BLaER1 treated with 17β-estradiol and CSF1 and Interleukin-3, amounts not matched to agents 10 nM and 100 nM (cell line): Measurements from ENCODE around the gene EBP.
"Not testable (repeated sequence)": the region's sequence is repeated elsewhere in the genome, so short reads cannot be mapped to it uniquely, and the experiment has no call there.

Experiments
- H3K27ac ChIP-seq, 11 experiments: shearing (Covaris generic); formaldehyde crosslinking; 2 replicates each; pipeline ENCODE4 v1.8.1; 2022
- H3K27me3 ChIP-seq, 11 experiments: shearing (Covaris generic); formaldehyde crosslinking; 2 replicates each; pipeline ENCODE4 v1.8.1; 2022
- H3K36me3 ChIP-seq, 11 experiments: shearing (Covaris generic); formaldehyde crosslinking; 2 replicates each; pipeline ENCODE4 v1.8.1; 2022
- H3K4me1 ChIP-seq, 10 experiments: shearing (Covaris generic); formaldehyde crosslinking; 2 replicates each; pipeline ENCODE4 v1.8.1; 2022
- H3K4me2 ChIP-seq, 11 experiments: shearing (Covaris generic); formaldehyde crosslinking; 2 replicates each; pipeline ENCODE4 v1.8.1; 2022
- H3K4me3 ChIP-seq, 10 experiments: shearing (Covaris generic); formaldehyde crosslinking; 2 replicates each; pipeline ENCODE4 v1.8.1; 2022
- H3K9ac ChIP-seq, 11 experiments: shearing (Covaris generic); formaldehyde crosslinking; 2 replicates each; pipeline ENCODE4 v1.8.1; 2022
- H3K9me3 ChIP-seq, 11 experiments: shearing (Covaris generic); formaldehyde crosslinking; replicated peaks in 1 of 11; 2 replicates each; pipeline ENCODE4 v1.8.1; 2022
- H4K20me1 ChIP-seq, 11 experiments: shearing (Covaris generic); formaldehyde crosslinking; 2 replicates each; pipeline ENCODE4 v1.8.1; 2022
- Cebpa-rat ChIP-seq, 11 experiments: shearing (Covaris generic); IDR thresholded peaks; 2 replicates each; pipeline ENCODE4 v1.8.1; 2022

The EBP gene

DNA sequence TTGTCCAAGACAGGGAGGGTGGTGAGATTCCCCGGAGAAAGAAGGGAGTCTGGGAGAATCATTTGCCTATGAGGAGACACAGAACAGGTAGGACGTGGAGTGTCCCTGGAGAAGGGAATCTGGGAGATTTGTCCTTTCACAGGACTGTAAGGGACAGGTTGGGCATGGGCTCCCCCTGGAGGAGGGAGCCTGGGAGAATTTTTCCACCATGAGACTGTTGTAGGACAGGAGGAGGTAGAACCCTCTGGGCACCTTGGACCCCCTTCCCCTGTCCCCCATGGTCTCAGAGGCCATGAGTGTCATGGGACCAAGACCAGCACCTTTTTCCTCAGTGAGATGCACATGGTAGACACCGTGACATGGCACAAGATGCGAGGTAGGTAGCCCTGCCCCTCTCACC is 10.0 kb upstream of the EBP start:
- no peak overlapping the region for H3K9ac ChIP-seq
- no peak overlapping the region for H3K4me3 ChIP-seq
- H3K27ac ChIP-seq, result no peak overlapping the region
- H3K4me1 ChIP-seq, result peaks cover 0 to 13% (median 8%) of the 10 kb centered on the region in 10 experiments; a peak in 10 of 20 replicates
- H3K27me3 ChIP-seq, result peaks cover 9 to 62% (median 41%) of the 10 kb centered on the region in 11 experiments; a peak in 18 of 22 replicates
- H3K4me2 ChIP-seq, result no peak overlapping the region
- peaks cover 0 to 8% (median 0%) of the 10 kb centered on the region in 11 experiments; a peak in 4 of 22 replicates for H4K20me1 ChIP-seq
- H3K36me3 ChIP-seq, result no peaks in the 10 kb centered on the region; a peak in 1 of 22 replicates
- no peak for TF ChIP-seq Cebpa-rat (IDR thresholded peaks at IDR 0.05)
- H3K9me3 ChIP-seq, result no peaks in the 10 kb centered on the region; a peak in 1 of 22 replicates

DNA sequence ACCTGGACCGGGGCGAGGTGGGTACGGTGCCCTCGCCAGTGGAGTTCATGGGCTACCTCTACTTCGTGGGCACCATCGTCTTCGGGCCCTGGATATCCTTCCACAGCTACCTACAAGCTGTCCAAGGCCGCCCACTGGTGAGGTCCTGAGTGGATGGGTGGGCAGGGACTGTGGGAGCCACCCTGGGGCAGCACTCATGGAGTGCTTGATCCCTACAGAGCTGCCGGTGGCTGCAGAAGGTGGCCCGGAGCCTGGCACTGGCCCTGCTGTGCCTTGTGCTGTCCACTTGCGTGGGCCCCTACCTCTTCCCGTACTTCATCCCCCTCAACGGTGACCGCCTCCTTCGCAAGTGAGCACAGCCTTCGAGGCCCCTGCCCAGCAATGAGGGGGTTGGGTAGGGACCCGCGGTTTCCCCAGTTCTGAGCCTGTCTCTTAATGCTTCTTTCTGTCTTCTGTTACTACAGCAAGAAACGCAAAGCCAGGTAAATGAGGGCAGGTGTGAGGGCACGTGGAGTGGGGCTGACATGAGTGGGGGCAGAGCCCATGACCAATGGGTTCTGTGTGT is 9.2 kb upstream of the EBP start:
- H3K27me3 ChIP-seq, result peaks cover 9 to 67% (median 46%) of the 10 kb centered on the region in 11 experiments; a peak in 18 of 22 replicates
- peaks cover 0 to 13% (median 8%) of the 10 kb centered on the region in 10 experiments; a peak in 10 of 20 replicates for H3K4me1 ChIP-seq
- no peaks in the 10 kb centered on the region; a peak in 1 of 22 replicates for H3K36me3 ChIP-seq
- no peak overlapping the region for H3K9ac ChIP-seq
- H3K4me3 ChIP-seq, result no peak overlapping the region
- peaks cover 0 to 8% (median 0%) of the 10 kb centered on the region in 11 experiments; a peak in 4 of 22 replicates for H4K20me1 ChIP-seq
- no peaks in the 10 kb centered on the region; a peak in 1 of 22 replicates for H3K9me3 ChIP-seq
- H3K27ac ChIP-seq, result no peak overlapping the region
- no peak for TF ChIP-seq Cebpa-rat (IDR thresholded peaks at IDR 0.05)
- no peak overlapping the region for H3K4me2 ChIP-seq

DNA sequence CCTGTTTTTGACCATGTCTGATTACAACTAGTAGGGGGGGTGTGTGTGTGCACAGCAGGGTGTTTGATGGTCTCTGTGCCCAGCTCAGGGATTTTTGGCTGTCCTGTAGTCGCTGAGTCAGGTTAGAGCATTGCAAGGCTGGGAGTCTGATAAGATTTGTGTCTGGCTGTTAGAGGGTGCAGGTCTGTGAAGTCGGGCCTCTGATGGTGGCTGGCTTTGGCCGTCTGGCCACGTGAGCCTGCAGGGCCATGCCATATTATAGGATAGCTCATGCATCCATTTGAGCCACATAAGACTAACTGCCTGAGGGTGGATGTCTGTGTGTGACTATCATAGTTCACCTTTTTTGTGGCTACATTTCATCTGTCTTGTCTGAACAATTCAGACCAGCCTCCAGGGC is 7.9 kb upstream of the EBP start:
- Histone ChIP-seq H4K20me1 (peaks cover 0 to 8% (median 0%) of the 10 kb centered on the region in 11 experiments; a peak in 4 of 22 replicates), H3K27ac (no peak overlapping the region), H3K9ac (no peak overlapping the region), H3K4me3 (no peak overlapping the region), H3K4me2 (no peak overlapping the region), H3K4me1 (peaks cover 0 to 9% (median 7%) of the 10 kb centered on the region in 10 experiments; a peak in 10 of 20 replicates), H3K36me3 (no peaks in the 10 kb centered on the region; a peak in 1 of 22 replicates), H3K27me3 (peaks cover 9 to 67% (median 43%) of the 10 kb centered on the region in 11 experiments; a peak in 18 of 22 replicates), H3K9me3 (no peaks in the 10 kb centered on the region; a peak in 1 of 22 replicates)
- TF ChIP-seq Cebpa-rat (IDR thresholded peaks at IDR 0.05), result no peak

DNA sequence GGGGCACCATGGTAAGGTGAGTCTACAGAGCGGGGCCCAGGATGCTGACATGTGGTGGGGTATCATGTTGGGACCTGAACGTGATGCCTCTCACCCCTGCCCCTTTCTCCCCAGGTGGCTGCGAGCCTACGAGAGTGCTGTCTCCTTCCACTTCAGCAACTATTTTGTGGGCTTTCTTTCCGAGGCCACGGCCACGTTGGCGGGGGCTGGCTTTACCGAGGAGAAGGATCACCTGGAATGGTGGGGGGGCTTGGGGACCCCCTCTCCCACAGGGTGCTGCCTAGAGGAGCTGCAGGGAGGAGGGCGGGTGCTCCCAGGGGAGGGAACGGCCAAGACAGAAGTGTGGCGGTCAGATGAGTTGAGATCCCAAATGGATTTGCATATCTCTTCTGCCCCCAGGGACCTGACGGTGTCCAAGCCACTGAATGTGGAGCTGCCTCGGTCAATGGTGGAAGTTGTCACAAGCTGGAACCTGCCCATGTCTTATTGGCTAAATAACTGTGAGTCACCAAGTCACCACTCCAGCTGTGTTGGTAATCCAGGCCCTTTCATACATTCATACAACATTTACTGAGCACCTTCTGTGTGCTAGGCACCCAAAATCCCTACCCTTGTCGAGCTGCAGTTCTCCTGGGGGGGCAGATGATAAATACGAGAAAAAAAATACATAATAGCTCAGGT is 7.3 kb upstream of the EBP start:
- H3K9me3 ChIP-seq, result no peaks in the 10 kb centered on the region
- H3K4me3 ChIP-seq, result no peak overlapping the region
- no peak overlapping the region for H3K9ac ChIP-seq
- peaks cover 0 to 8% (median 7%) of the 10 kb centered on the region in 10 experiments; a peak in 10 of 20 replicates for H3K4me1 ChIP-seq
- peaks cover 0 to 8% (median 0%) of the 10 kb centered on the region in 11 experiments; a peak in 4 of 22 replicates for H4K20me1 ChIP-seq
- no peaks in the 10 kb centered on the region; a peak in 1 of 22 replicates for H3K36me3 ChIP-seq
- TF ChIP-seq Cebpa-rat (IDR thresholded peaks at IDR 0.05), result no peak
- no peak overlapping the region for H3K27ac ChIP-seq
- peaks cover 11 to 68% (median 49%) of the 10 kb centered on the region in 11 experiments; a peak in 18 of 22 replicates for H3K27me3 ChIP-seq
- H3K4me2 ChIP-seq, result no peak overlapping the region

DNA sequence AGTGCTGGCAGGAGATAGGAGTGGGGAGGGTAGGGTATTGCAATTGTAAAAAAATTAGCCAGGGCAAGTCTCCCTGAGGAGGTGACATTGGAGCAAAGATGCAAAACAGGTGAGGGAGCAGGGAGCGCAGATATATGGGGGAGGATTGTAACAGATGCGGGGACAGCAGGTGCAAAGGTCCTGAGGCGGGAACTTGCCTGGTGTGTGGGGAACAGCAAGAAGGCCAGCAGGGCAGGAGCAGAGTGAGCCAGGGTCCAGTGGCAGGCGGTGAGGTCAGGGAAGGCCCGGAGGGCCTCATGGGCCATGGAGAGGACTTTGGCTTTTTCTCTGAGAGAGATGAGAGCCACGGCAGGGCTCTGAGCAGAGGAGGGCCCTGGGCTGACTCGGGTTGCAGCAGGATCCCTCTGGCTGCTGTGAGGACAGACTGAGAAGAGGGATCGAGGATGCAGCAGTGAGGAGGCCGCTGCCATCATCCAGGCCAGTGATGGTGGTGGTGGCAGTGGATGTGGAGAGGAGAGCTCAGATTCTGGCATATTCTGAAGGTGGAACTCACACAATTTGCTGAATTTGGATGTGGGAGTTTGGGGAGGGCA is 6.6 kb upstream of the EBP start:
- H3K36me3 ChIP-seq, result no peaks in the 10 kb centered on the region; a peak in 1 of 22 replicates

DNA sequence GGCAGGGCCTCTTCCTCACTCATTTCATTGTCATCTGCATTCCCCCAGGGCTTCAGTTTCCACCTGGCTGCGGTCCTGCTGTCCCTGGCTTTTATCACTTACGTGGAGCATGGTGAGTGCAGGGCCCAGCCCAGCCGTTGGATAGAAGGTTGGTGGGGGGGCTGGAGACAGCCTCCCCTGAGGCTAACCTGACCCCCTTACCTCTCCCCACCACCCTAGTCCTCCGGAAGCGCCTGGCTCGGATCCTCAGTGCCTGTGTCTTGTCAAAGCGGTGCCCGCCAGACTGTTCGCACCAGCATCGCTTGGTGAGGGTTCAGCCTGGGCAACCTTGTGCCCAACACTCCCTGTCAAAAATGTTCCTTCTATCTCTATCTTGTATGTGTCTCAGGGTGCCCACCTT is 5.8 kb upstream of the EBP start:
- Histone ChIP-seq H3K9ac (no peak overlapping the region), H3K27ac (no peak overlapping the region), H3K4me1 (peaks cover 0 to 15% (median 7%) of the 10 kb centered on the region in 10 experiments; a peak in 13 of 20 replicates), H3K4me2 (no peak overlapping the region), H3K9me3 (no peaks in the 10 kb centered on the region), H4K20me1 (peaks cover 0 to 8% (median 0%) of the 10 kb centered on the region in 11 experiments; a peak in 4 of 22 replicates), H3K36me3 (no peaks in the 10 kb centered on the region; a peak in 1 of 22 replicates), H3K4me3 (no peak overlapping the region), H3K27me3 (peaks cover 17 to 84% (median 55%) of the 10 kb centered on the region in 11 experiments; a peak in 21 of 22 replicates)
- no peak for TF ChIP-seq Cebpa-rat (IDR thresholded peaks at IDR 0.05)

More for the DNA sequence above, 6.6 kb upstream of the EBP start:
- H3K4me3 ChIP-seq, result no peak overlapping the region
- H4K20me1 ChIP-seq, result peaks cover 0 to 8% (median 0%) of the 10 kb centered on the region in 11 experiments; a peak in 4 of 22 replicates
- no peak overlapping the region for H3K4me2 ChIP-seq
- TF ChIP-seq Cebpa-rat (IDR thresholded peaks at IDR 0.05), result no peak
- H3K9me3 ChIP-seq, result no peaks in the 10 kb centered on the region
- peaks cover 17 to 75% (median 53%) of the 10 kb centered on the region in 11 experiments; a peak in 20 of 22 replicates for H3K27me3 ChIP-seq
- H3K27ac ChIP-seq, result no peak overlapping the region
- H3K9ac ChIP-seq, result no peak overlapping the region
- peaks cover 0 to 8% (median 2%) of the 10 kb centered on the region in 10 experiments; a peak in 7 of 20 replicates for H3K4me1 ChIP-seq

DNA sequence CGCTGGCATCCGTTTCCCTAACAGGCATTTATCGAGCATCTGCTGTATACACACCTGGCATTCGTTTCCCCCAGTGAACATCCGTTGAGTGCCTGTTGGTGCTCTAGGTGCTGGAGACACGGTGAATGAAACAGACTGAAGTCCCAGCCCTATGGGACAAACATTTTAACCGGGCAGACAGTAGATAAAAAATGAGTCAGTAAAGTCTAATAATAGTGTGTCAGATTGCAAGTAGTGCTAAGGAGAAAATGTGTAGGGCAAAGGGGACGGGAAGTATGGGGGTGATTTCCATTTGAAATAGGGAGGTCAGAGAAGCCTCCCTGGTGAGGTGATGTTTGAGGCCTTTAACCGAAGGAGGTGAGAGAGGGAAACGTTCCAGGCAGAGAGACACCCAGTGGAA is 5.3 kb upstream of the EBP start:
- no peak for TF ChIP-seq Cebpa-rat (IDR thresholded peaks at IDR 0.05)
- Histone ChIP-seq H3K27me3 (peaks cover 17 to 84% (median 58%) of the 10 kb centered on the region in 11 experiments; a peak in 21 of 22 replicates), H4K20me1 (peaks cover 0 to 8% (median 0%) of the 10 kb centered on the region in 11 experiments; a peak in 4 of 22 replicates), H3K9ac (no peak overlapping the region), H3K9me3 (no peaks in the 10 kb centered on the region), H3K36me3 (no peaks in the 10 kb centered on the region; a peak in 1 of 22 replicates), H3K27ac (no peak overlapping the region), H3K4me3 (no peak overlapping the region), H3K4me2 (no peak overlapping the region), H3K4me1 (peaks cover 0 to 19% (median 11%) of the 10 kb centered on the region in 10 experiments; a peak in 15 of 20 replicates)

DNA sequence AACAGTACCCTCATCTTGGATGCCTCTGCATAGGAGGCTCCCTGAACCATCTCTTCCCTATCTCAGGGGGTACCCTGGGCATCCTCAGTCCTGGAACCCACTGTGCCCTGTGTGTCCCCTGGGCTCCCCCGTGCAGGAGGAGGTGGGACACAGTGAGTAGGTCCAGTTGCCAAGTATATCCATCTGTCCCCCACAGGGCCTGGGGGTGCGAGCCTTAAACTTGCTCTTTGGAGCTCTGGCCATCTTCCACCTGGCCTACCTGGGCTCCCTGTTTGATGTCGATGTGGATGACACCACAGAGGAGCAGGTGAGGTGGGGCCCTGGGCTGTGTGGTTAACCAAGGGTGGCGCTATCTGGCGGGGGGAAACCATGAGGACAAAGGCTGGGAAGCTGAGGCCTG is 4.6 kb upstream of the EBP start:
- H3K9ac ChIP-seq, result no peak overlapping the region
- H3K27ac ChIP-seq, result no peak overlapping the region
- peaks cover 0 to 19% (median 11%) of the 10 kb centered on the region in 10 experiments; a peak in 15 of 20 replicates for H3K4me1 ChIP-seq
- no peaks in the 10 kb centered on the region; a peak in 1 of 22 replicates for H3K9me3 ChIP-seq
- H3K4me2 ChIP-seq, result no peak overlapping the region
- peaks cover 17 to 77% (median 56%) of the 10 kb centered on the region in 11 experiments; a peak in 21 of 22 replicates for H3K27me3 ChIP-seq
- H3K4me3 ChIP-seq, result no peak overlapping the region
- peaks cover 0 to 8% (median 0%) of the 10 kb centered on the region in 11 experiments; a peak in 4 of 22 replicates for H4K20me1 ChIP-seq
- H3K36me3 ChIP-seq, result no peaks in the 10 kb centered on the region; a peak in 1 of 22 replicates
- no peak for TF ChIP-seq Cebpa-rat (IDR thresholded peaks at IDR 0.05)

DNA sequence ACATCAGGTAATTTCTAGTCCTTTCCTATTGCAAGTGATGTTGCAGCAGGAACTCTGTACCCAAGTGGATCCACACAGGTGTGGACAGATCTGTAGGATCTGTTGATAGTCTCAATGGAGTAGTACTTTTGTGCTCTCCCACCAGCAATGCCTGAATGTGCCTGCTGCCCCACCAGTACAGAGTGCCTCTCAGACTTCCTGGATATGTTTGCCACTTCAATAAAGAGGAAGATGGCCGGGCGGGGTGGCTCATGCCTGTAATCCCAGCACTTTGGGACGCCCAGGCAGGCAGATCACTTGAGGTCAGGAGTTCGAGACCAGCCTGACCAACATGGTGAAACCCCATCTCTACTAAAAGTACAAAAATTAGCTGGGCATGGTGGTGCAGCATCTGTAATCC is 2.1 kb upstream of the EBP start:
- H4K20me1 ChIP-seq, H3K4me2 ChIP-seq, H3K27ac ChIP-seq: not testable (repeated sequence)

More for the DNA sequence above, 2.1 kb upstream of the EBP start:
- H3K4me1 ChIP-seq, result peaks cover 17 to 36% (median 26%) of the 10 kb centered on the region in 10 experiments
- H3K9me3 ChIP-seq, H3K36me3 ChIP-seq, H3K9ac ChIP-seq, H3K4me3 ChIP-seq: not testable (repeated sequence)
- peaks cover 12 to 54% (median 36%) of the 10 kb centered on the region in 11 experiments; a peak in 21 of 22 replicates for H3K27me3 ChIP-seq
